Measurements from ENCODE around the gene ATOH8.

Gene ATOH8

GRCh38 chr2:85769983-85770362, 16.2 kb downstream of the ATOH8 start:
- Histone ChIP-seq H3K4me3 (ENCODE audit: low read length) (no peak overlapping the region), H3K4me1 (ENCODE audit: control insufficient read depth, low read depth, low read length) (peaks cover 41% of the 10 kb centered on the region), H3K9me3 (ENCODE audit: control insufficient read depth, low read depth, low read length) (no peaks in the 10 kb centered on the region), H3K27me3 (ENCODE audit: control insufficient read depth, insufficient read depth, low read length) (peaks cover 40% of the 10 kb centered on the region), H3K9ac (ENCODE audit: low read length) (no peak overlapping the region), H3K36me3 (ENCODE audit: control insufficient read depth, low read depth, low read length) (no peaks in the 10 kb centered on the region), H3K27ac (ENCODE audit: low read length) (no peak overlapping the region)

GRCh38 chr2:85770369-85770768, 16.6 kb downstream of the ATOH8 start:
- Histone ChIP-seq H3K27me3 (ENCODE audit: control insufficient read depth, insufficient read depth, low read length) (peaks cover 36% of the 10 kb centered on the region), H3K27ac (ENCODE audit: low read length) (no peak overlapping the region), H3K9me3 (ENCODE audit: control insufficient read depth, low read depth, low read length) (no peaks in the 10 kb centered on the region), H3K9ac (ENCODE audit: low read length) (no peak overlapping the region), H3K36me3 (ENCODE audit: control insufficient read depth, low read depth, low read length) (no peaks in the 10 kb centered on the region), H3K4me3 (ENCODE audit: low read length) (no peak overlapping the region), H3K4me1 (ENCODE audit: control insufficient read depth, low read depth, low read length) (peaks cover 37% of the 10 kb centered on the region)

GRCh38 chr2:85770786-85771409, 17.1 kb downstream of the ATOH8 start:
- H3K4me1 ChIP-seq (ENCODE audit: control insufficient read depth, low read depth, low read length): peaks cover 33% of the 10 kb centered on the region
- H3K9ac ChIP-seq (ENCODE audit: low read length): no peak overlapping the region
- no peak overlapping the region for H3K27ac ChIP-seq (ENCODE audit: low read length)
- no peaks in the 10 kb centered on the region for H3K9me3 ChIP-seq (ENCODE audit: control insufficient read depth, low read depth, low read length)
- H3K36me3 ChIP-seq (ENCODE audit: control insufficient read depth, low read depth, low read length): no peaks in the 10 kb centered on the region
- H3K27me3 ChIP-seq (ENCODE audit: control insufficient read depth, insufficient read depth, low read length): peaks cover 31% of the 10 kb centered on the region
- no peak overlapping the region for H3K4me3 ChIP-seq (ENCODE audit: low read length)

GRCh38 chr2:85771486-85771885, 17.7 kb downstream of the ATOH8 start:
- Histone ChIP-seq H3K27ac (ENCODE audit: low read length) (no peak overlapping the region), H3K9ac (ENCODE audit: low read length) (no peak overlapping the region), H3K4me3 (ENCODE audit: low read length) (no peak overlapping the region), H3K36me3 (ENCODE audit: control insufficient read depth, low read depth, low read length) (no peaks in the 10 kb centered on the region), H3K4me1 (ENCODE audit: control insufficient read depth, low read depth, low read length) (peaks cover 27% of the 10 kb centered on the region), H3K9me3 (ENCODE audit: control insufficient read depth, low read depth, low read length) (no peaks in the 10 kb centered on the region), H3K27me3 (ENCODE audit: control insufficient read depth, insufficient read depth, low read length) (peaks cover 25% of the 10 kb centered on the region)

GRCh38 chr2:85772019-85772745, 18.4 kb downstream of the ATOH8 start:
- H3K27ac ChIP-seq (ENCODE audit: low read length): no peak overlapping the region
- H3K4me3 ChIP-seq (ENCODE audit: low read length): no peak overlapping the region
- no peak overlapping the region for H3K9ac ChIP-seq (ENCODE audit: low read length)

GRCh38 chr2:85772841-85773491, 19.2 kb downstream of the ATOH8 start:
- no peak overlapping the region for H3K27ac ChIP-seq (ENCODE audit: low read length)
- H3K9me3 ChIP-seq (ENCODE audit: control insufficient read depth, low read depth, low read length): no peaks in the 10 kb centered on the region
- peaks cover 27% of the 10 kb centered on the region for H3K4me1 ChIP-seq (ENCODE audit: control insufficient read depth, low read depth, low read length)
- peaks cover 21% of the 10 kb centered on the region for H3K27me3 ChIP-seq (ENCODE audit: control insufficient read depth, insufficient read depth, low read length)
- no peak overlapping the region for H3K9ac ChIP-seq (ENCODE audit: low read length)
- no peaks in the 10 kb centered on the region for H3K36me3 ChIP-seq (ENCODE audit: control insufficient read depth, low read depth, low read length)
- no peak overlapping the region for H3K4me3 ChIP-seq (ENCODE audit: low read length)

More at GRCh38 chr2:85772019-85772745, 18.4 kb downstream of the ATOH8 start:
- Histone ChIP-seq H3K4me1 (ENCODE audit: control insufficient read depth, low read depth, low read length) (peaks cover 27% of the 10 kb centered on the region), H3K36me3 (ENCODE audit: control insufficient read depth, low read depth, low read length) (no peaks in the 10 kb centered on the region), H3K27me3 (ENCODE audit: control insufficient read depth, insufficient read depth, low read length) (peaks cover 21% of the 10 kb centered on the region), H3K9me3 (ENCODE audit: control insufficient read depth, low read depth, low read length) (no peaks in the 10 kb centered on the region)

GRCh38 chr2:85773692-85774091, 19.9 kb downstream of the ATOH8 start:
- Histone ChIP-seq H3K27me3 (ENCODE audit: control insufficient read depth, insufficient read depth, low read length) (peaks cover 21% of the 10 kb centered on the region), H3K4me1 (ENCODE audit: control insufficient read depth, low read depth, low read length) (peaks cover 21% of the 10 kb centered on the region), H3K36me3 (ENCODE audit: control insufficient read depth, low read depth, low read length) (no peaks in the 10 kb centered on the region), H3K27ac (ENCODE audit: low read length) (no peak overlapping the region), H3K9me3 (ENCODE audit: control insufficient read depth, low read depth, low read length) (no peaks in the 10 kb centered on the region), H3K9ac (ENCODE audit: low read length) (no peak overlapping the region), H3K4me3 (ENCODE audit: low read length) (no peak overlapping the region)

- H3K27me3 ChIP-seq (ENCODE audit: control insufficient read depth, insufficient read depth, low read length): peaks cover 21% of the 10 kb centered on the region
- H3K4me3 ChIP-seq (ENCODE audit: low read length): no peak overlapping the region
- peaks cover 15% of the 10 kb centered on the region for H3K4me1 ChIP-seq (ENCODE audit: control insufficient read depth, low read depth, low read length)
- no peak overlapping the region for H3K9ac ChIP-seq (ENCODE audit: low read length)
- H3K9me3 ChIP-seq (ENCODE audit: control insufficient read depth, low read depth, low read length): no peaks in the 10 kb centered on the region
- no peaks in the 10 kb centered on the region for H3K36me3 ChIP-seq (ENCODE audit: control insufficient read depth, low read depth, low read length)
- no peak overlapping the region for H3K27ac ChIP-seq (ENCODE audit: low read length)
Observed at GRCh38 chr2:85774126-85774978, 20.6 kb downstream of the ATOH8 start.

- no peak overlapping the region for H3K9ac ChIP-seq (ENCODE audit: low read length)
- H3K36me3 ChIP-seq (ENCODE audit: control insufficient read depth, low read depth, low read length): no peaks in the 10 kb centered on the region
- no peak overlapping the region for H3K27ac ChIP-seq (ENCODE audit: low read length)
- H3K9me3 ChIP-seq (ENCODE audit: control insufficient read depth, low read depth, low read length): no peaks in the 10 kb centered on the region
- peaks cover 12% of the 10 kb centered on the region for H3K4me1 ChIP-seq (ENCODE audit: control insufficient read depth, low read depth, low read length)
- peaks cover 21% of the 10 kb centered on the region for H3K27me3 ChIP-seq (ENCODE audit: control insufficient read depth, insufficient read depth, low read length)
- H3K4me3 ChIP-seq (ENCODE audit: low read length): no peak overlapping the region
Observed at GRCh38 chr2:85775406-85776381, 21.9 kb downstream of the ATOH8 start.

GRCh38 chr2:85776672-85777071, 22.9 kb downstream of the ATOH8 start:
- H3K27ac ChIP-seq (ENCODE audit: low read length): no peak overlapping the region
- H3K4me3 ChIP-seq (ENCODE audit: low read length): no peak overlapping the region
- H3K4me1 ChIP-seq (ENCODE audit: control insufficient read depth, low read depth, low read length): peaks cover 11% of the 10 kb centered on the region
- H3K36me3 ChIP-seq (ENCODE audit: control insufficient read depth, low read depth, low read length): no peaks in the 10 kb centered on the region
- H3K9me3 ChIP-seq (ENCODE audit: control insufficient read depth, low read depth, low read length): no peaks in the 10 kb centered on the region
- peaks cover 12% of the 10 kb centered on the region for H3K27me3 ChIP-seq (ENCODE audit: control insufficient read depth, insufficient read depth, low read length)
- H3K9ac ChIP-seq (ENCODE audit: low read length): no peak overlapping the region

Measured in iPS-18a (cell line).